GM03348 (cell line): ENCODE results near the gene MALRD1.
"Not testable (repeated sequence)": the region's sequence is repeated elsewhere in the genome, so short reads cannot be mapped to it uniquely, and the experiment has no call there.

Experiments
- DNase-seq: peaks from one replicate; pipeline ENCODE4 v3.0.0; 2012; ENCODE audit warnings: low spot score

The MALRD1 gene

GRCh38 chr10:19497026-19497425 lies 448.4 kb downstream of the MALRD1 start:
- no peak for DNase-seq

GRCh38 chr10:19498393-19499290 lies 450.0 kb downstream of the MALRD1 start:
- DNase-seq = no peak

GRCh38 chr10:19499291-19499770 lies 450.7 kb downstream of the MALRD1 start:
- DNase-seq = no peak

GRCh38 chr10:19500959-19501358 lies 452.4 kb downstream of the MALRD1 start:
- DNase-seq = no peak

- no peak for DNase-seq
These were observed 457.0 kb downstream of the MALRD1 start for GRCh38 chr10:19505320-19506312.

GRCh38 chr10:19510005-19510732 lies 461.6 kb downstream of the MALRD1 start:
- DNase-seq = not testable (repeated sequence)

GRCh38 chr10:19518109-19518508 lies 469.5 kb downstream of the MALRD1 start:
- DNase-seq = no peak

- no peak for DNase-seq
These were observed 470.0 kb downstream of the MALRD1 start for GRCh38 chr10:19518632-19519031.

GRCh38 chr10:19531324-19531723 lies 482.7 kb downstream of the MALRD1 start:
- DNase-seq = no peak

GRCh38 chr10:19532411-19532810 lies 483.8 kb downstream of the MALRD1 start:
- no peak for DNase-seq

- DNase-seq = no peak
These were observed 492.7 kb downstream of the MALRD1 start for GRCh38 chr10:19541299-19541698.

- DNase-seq = no peak
These were observed 497.6 kb downstream of the MALRD1 start for GRCh38 chr10:19546224-19546623.

- no peak for DNase-seq
These were observed 500.9 kb downstream of the MALRD1 start for GRCh38 chr10:19549503-19549902.

GRCh38 chr10:19556666-19557065 lies 508.1 kb downstream of the MALRD1 start:
- no peak for DNase-seq

GRCh38 chr10:19561181-19561580 lies 512.6 kb downstream of the MALRD1 start:
- DNase-seq = no peak

GRCh38 chr10:19563388-19564141 lies 515.0 kb downstream of the MALRD1 start:
- DNase-seq = no peak

GRCh38 chr10:19570120-19570519 lies 521.5 kb downstream of the MALRD1 start:
- DNase-seq = no peak

GRCh38 chr10:19570991-19571390 lies 522.4 kb downstream of the MALRD1 start:
- no peak for DNase-seq

GRCh38 chr10:19572056-19572455 lies 523.5 kb downstream of the MALRD1 start:
- DNase-seq = no peak

GRCh38 chr10:19576576-19576975 lies 528.0 kb downstream of the MALRD1 start:
- no peak for DNase-seq

GRCh38 chr10:19577381-19577780 lies 528.8 kb downstream of the MALRD1 start:
- DNase-seq = no peak
